HEK293 (cell line): ENCODE measurements around the gene SMYD1.

Source experiments
- CTCF ChIA-PET: fragments of 350-600 bp; formaldehyde crosslinking; extraction: SDS; loops from one replicate; lab custom pipeline; 2021; ENCODE audit warnings: antibody characterized with exemption; lab: Yijun Ruan, JAX
- POLR2A ChIA-PET: fragments of 300-600 bp; formaldehyde crosslinking; extraction: SDS; loops from one replicate; lab custom pipeline; 2020; ENCODE audit warnings: antibody characterized with exemption, inconsistent platforms; lab: Yijun Ruan, JAX
- H3K27ac ChIP-seq: fragments of 200-500 bp; sonication (Bioruptor generic); 2 replicates; pipeline ENCODE4 v1.5.1; 2014; ENCODE audit warnings: low read depth, low read length, control low read depth, inconsistent platforms; ENCODE audit errors: extremely low read depth
- H3K36me3 ChIP-seq, 2 experiments: fragments of 200-500 bp in 1 of 2; sonication (Bioruptor generic) in 1 of 2; 1 replicate in 1 of 2; 2 replicates in 1 of 2; pipeline ENCODE4 v1.5.1; 2014 to 2017; ENCODE audit warnings: inconsistent platforms in 2 of 2, low read length in 2 of 2; ENCODE audit not compliant: control insufficient read depth in 2 of 2, insufficient read depth in 1 of 2
- H3K4me1 ChIP-seq: fragments of 200-500 bp; sonication (Bioruptor generic); 2 replicates; pipeline ENCODE4 v1.5.1; 2014; ENCODE audit warnings: mild to moderate bottlenecking, low read length, inconsistent platforms; ENCODE audit not compliant: control insufficient read depth, insufficient read depth
- H3K4me3 ChIP-seq: 2 replicates; pipeline ENCODE4 v1.5.1; 2011; ENCODE audit warnings: low read depth, mild to moderate bottlenecking, control low read depth, low read length, moderate library complexity
- H3K9me3 ChIP-seq: fragments of 200-500 bp; sonication (Bioruptor generic); 2 replicates; pipeline ENCODE4 v1.5.1; 2014; ENCODE audit warnings: low read depth, low read length, inconsistent platforms; ENCODE audit not compliant: control insufficient read depth, insufficient read depth
- EGR2 ChIP-seq: fragments of 450-650 bp; formaldehyde crosslinking; IDR thresholded peaks from 2 replicates; pipeline ENCODE4 v1.5.1; 2016; ENCODE audit warnings: low read depth, missing biosample characterization, missing genetic modification characterization
- GLIS2 ChIP-seq: fragments of 450-650 bp; formaldehyde crosslinking; IDR thresholded peaks from 2 replicates; pipeline ENCODE4 v1.5.1; 2016; ENCODE audit warnings: missing biosample characterization, missing genetic modification characterization
- HIC1 ChIP-seq: fragments of 450-650 bp; formaldehyde crosslinking; IDR thresholded peaks from 2 replicates; pipeline ENCODE4 v1.5.1; 2016; ENCODE audit warnings: missing biosample characterization, missing genetic modification characterization
- HOXC10 ChIP-seq: sonication (generic); formaldehyde crosslinking; IDR thresholded peaks from 2 replicates; pipeline ENCODE4 v1.8.1; 2023; ENCODE audit warnings: mild to moderate bottlenecking, missing genetic modification reagents
- OSR2 ChIP-seq: fragments of 450-650 bp; formaldehyde crosslinking; IDR thresholded peaks from 2 replicates; pipeline ENCODE4 v1.5.1; 2016; ENCODE audit warnings: missing biosample characterization, missing genetic modification characterization
- PRDM1 ChIP-seq: fragments of 450-650 bp; formaldehyde crosslinking; IDR thresholded peaks from 2 replicates; pipeline ENCODE4; 2016; ENCODE audit warnings: missing biosample characterization, missing genetic modification characterization
- REPIN1 ChIP-seq: fragments of 450-650 bp; formaldehyde crosslinking; IDR thresholded peaks from 2 replicates; pipeline ENCODE4 v1.5.1; 2017; ENCODE audit warnings: missing biosample characterization, missing genetic modification characterization, low read depth
- SCRT1 ChIP-seq: fragments of 450-650 bp; formaldehyde crosslinking; IDR thresholded peaks from 2 replicates; pipeline ENCODE4 v1.5.1; 2016; ENCODE audit warnings: missing biosample characterization, missing genetic modification characterization, borderline replicate concordance
- SP3 ChIP-seq: fragments of 450-650 bp; formaldehyde crosslinking; IDR thresholded peaks from 2 replicates; pipeline ENCODE4 v1.5.1; 2016; ENCODE audit warnings: missing biosample characterization, missing genetic modification characterization
- TRIM28 ChIP-seq: IDR thresholded peaks from 2 replicates; pipeline ENCODE4 v1.6.1; 2011; ENCODE audit warnings: low read length, control low read depth, borderline replicate concordance
- ZBTB1 ChIP-seq: fragments of 450-650 bp; formaldehyde crosslinking; IDR thresholded peaks from 2 replicates; pipeline ENCODE4 v1.5.1; 2016; ENCODE audit warnings: missing biosample characterization, missing genetic modification characterization
- ZEB2 ChIP-seq: fragments of 450-650 bp; formaldehyde crosslinking; IDR thresholded peaks from 2 replicates; pipeline ENCODE4 v1.5.1; 2016; ENCODE audit warnings: missing biosample characterization, missing genetic modification characterization
- ZFHX2 ChIP-seq: fragments of 450-650 bp; formaldehyde crosslinking; conservative IDR thresholded peaks from 2 replicates; pipeline ENCODE4 v1.5.1; 2016; ENCODE audit warnings: missing biosample characterization, missing genetic modification characterization
- ZNF16 ChIP-seq: fragments of 450-650 bp; formaldehyde crosslinking; IDR thresholded peaks from 2 replicates; pipeline ENCODE4 v1.5.1; 2016; ENCODE audit warnings: low read depth, missing biosample characterization, missing genetic modification characterization
- ZNF174 ChIP-seq: fragments of 450-650 bp; formaldehyde crosslinking; IDR thresholded peaks from 2 replicates; pipeline ENCODE4 v1.5.0; 2017; ENCODE audit warnings: missing biosample characterization, mild to moderate bottlenecking, missing genetic modification characterization
- ZNF184 ChIP-seq: fragments of 450-650 bp; IDR thresholded peaks from 2 replicates; pipeline ENCODE4 v1.5.1; 2018; ENCODE audit warnings: missing biosample characterization, mild to moderate bottlenecking, missing genetic modification characterization
- ZNF24 ChIP-seq: fragments of 450-650 bp; formaldehyde crosslinking; IDR thresholded peaks from 2 replicates; pipeline ENCODE4 v1.5.1; 2016; ENCODE audit warnings: missing biosample characterization, missing genetic modification characterization
- ZNF350 ChIP-seq: fragments of 450-650 bp; formaldehyde crosslinking; IDR thresholded peaks from 2 replicates; pipeline ENCODE4 v1.5.0; 2017; ENCODE audit warnings: missing biosample characterization, mild to moderate bottlenecking, missing genetic modification characterization
- ZNF416 ChIP-seq: fragments of 450-650 bp; formaldehyde crosslinking; IDR thresholded peaks from 2 replicates; pipeline ENCODE4 v1.5.1; 2016; ENCODE audit warnings: missing biosample characterization, missing genetic modification characterization
- ZNF529 ChIP-seq: fragments of 450-650 bp; formaldehyde crosslinking; IDR thresholded peaks from 2 replicates; pipeline ENCODE4 v1.5.1; 2017; ENCODE audit warnings: missing genetic modification characterization, missing biosample characterization; ENCODE audit not compliant: insufficient replicate concordance
- ZNF544 ChIP-seq: fragments of 450-650 bp; formaldehyde crosslinking; IDR thresholded peaks from 2 replicates; pipeline ENCODE4 v1.5.0; 2017; ENCODE audit warnings: missing biosample characterization, missing genetic modification characterization
- ZNF639 ChIP-seq: fragments of 450-650 bp; formaldehyde crosslinking; IDR thresholded peaks from 2 replicates; pipeline ENCODE4 v1.5.1; 2016; ENCODE audit warnings: missing biosample characterization, missing genetic modification characterization
- ZNF658 ChIP-seq: fragments of 450-650 bp; formaldehyde crosslinking; IDR thresholded peaks from 2 replicates; pipeline ENCODE4; 2016; ENCODE audit warnings: missing biosample characterization, missing genetic modification characterization
- ZNF664 ChIP-seq: fragments of 450-650 bp; formaldehyde crosslinking; IDR thresholded peaks from 2 replicates; pipeline ENCODE4 v1.5.1; 2016; ENCODE audit warnings: missing biosample characterization, missing genetic modification characterization
- TF ChIP-seq, protein P1 (sequence below): fragments of 450-650 bp; IDR thresholded peaks from 2 replicates; pipeline ENCODE4 v1.5.1; 2018; ENCODE audit warnings: missing biosample characterization, missing genetic modification characterization
- TF ChIP-seq, protein P2 (sequence below): fragments of 450-650 bp; formaldehyde crosslinking; IDR thresholded peaks from 2 replicates; pipeline ENCODE4 v1.5.1; 2016; ENCODE audit warnings: missing biosample characterization, missing genetic modification characterization
- TF ChIP-seq, protein P3 (sequence below): fragments of 450-650 bp; formaldehyde crosslinking; IDR thresholded peaks from 2 replicates; pipeline ENCODE4 v1.5.1; 2016; ENCODE audit warnings: missing biosample characterization, missing genetic modification characterization
- TF ChIP-seq, protein P4 (sequence below): fragments of 450-650 bp; formaldehyde crosslinking; IDR thresholded peaks from 2 replicates; pipeline ENCODE4 v1.5.1; 2017; ENCODE audit warnings: missing biosample characterization, missing genetic modification characterization

The SMYD1 gene

GRCh38 chr2:88066543-88066942 lies 1.1 kb upstream of the SMYD1 start:
- no peak for TF ChIP-seq ZNF16 (tag by site-specific recombination)
- TF ChIP-seq ZNF24 (tag by site-specific recombination): no peak
- no peak for TF ChIP-seq GLIS2 (tag by site-specific recombination)
- no peak for TF ChIP-seq EGR2 (tag by site-specific recombination)
- TF ChIP-seq ZNF174: no peak
- no peak for TF ChIP-seq PRDM1
- no peak for TF ChIP-seq OSR2 (tag by site-specific recombination)
- no peak for TF ChIP-seq REPIN1 (tag by site-specific recombination)
- TF ChIP-seq SP3 (tag by site-specific recombination): no peak
- TF ChIP-seq, protein P1, sequence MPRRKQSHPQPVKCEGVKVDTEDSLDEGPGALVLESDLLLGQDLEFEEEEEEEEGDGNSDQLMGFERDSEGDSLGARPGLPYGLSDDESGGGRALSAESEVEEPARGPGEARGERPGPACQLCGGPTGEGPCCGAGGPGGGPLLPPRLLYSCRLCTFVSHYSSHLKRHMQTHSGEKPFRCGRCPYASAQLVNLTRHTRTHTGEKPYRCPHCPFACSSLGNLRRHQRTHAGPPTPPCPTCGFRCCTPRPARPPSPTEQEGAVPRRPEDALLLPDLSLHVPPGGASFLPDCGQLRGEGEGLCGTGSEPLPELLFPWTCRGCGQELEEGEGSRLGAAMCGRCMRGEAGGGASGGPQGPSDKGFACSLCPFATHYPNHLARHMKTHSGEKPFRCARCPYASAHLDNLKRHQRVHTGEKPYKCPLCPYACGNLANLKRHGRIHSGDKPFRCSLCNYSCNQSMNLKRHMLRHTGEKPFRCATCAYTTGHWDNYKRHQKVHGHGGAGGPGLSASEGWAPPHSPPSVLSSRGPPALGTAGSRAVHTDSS (tag by site-specific recombination): no peak
- no peak for TF ChIP-seq ZFHX2 (tag by site-specific recombination)
- TF ChIP-seq HOXC10 (CRISPR knock-in tag): no peak
- TF ChIP-seq TRIM28: no peak
- TF ChIP-seq ZBTB1 (tag by site-specific recombination): no peak
- no peak for TF ChIP-seq ZNF416 (tag by site-specific recombination)
- TF ChIP-seq ZNF529 (tag by site-specific recombination): no peak
- Histone ChIP-seq H3K9me3 (no peaks in the 10 kb centered on the region), H3K4me3 (no peak overlapping the region), H3K4me1 (no peaks in the 10 kb centered on the region), H3K36me3 (no peaks in the 10 kb centered on the region), H3K27ac (no peak overlapping the region)
- ChIA-PET CTCF (interaction anchor here (0.9 kb wide), 1 partner anchor 96 kb away, joined by 4 read pairs; no protein-coding TSS in a partner anchor), POLR2A (no interaction called here)

DNA sequence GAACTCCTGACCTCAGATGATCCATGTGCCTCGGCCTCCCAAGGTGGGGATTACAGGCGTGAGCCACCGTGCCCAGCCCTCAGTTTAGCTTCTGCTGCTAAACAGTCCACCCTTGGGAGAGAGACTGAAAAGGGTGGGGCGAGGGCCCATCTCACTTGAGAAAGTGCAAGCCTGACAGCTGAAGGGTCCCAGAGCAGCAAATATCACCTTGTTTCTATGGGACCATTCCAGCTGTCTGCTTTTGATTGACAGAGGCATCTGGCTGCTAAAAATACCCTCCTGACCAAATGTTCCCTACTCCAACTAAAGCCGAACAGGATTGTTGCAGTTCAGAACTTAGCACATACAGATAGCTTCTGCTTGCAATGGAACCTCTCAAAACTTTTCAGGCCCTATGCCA lies 436 bp upstream of the SMYD1 start:
- Histone ChIP-seq H3K4me1 (no peaks in the 10 kb centered on the region), H3K4me3 (no peak overlapping the region), H3K36me3 (no peaks in the 10 kb centered on the region), H3K9me3 (no peaks in the 10 kb centered on the region), H3K27ac (no peak overlapping the region)
- CTCF ChIA-PET: no interaction called here
- POLR2A ChIA-PET: no interaction called here
- TF ChIP-seq ZNF639 (tag by site-specific recombination): no peak
- TF ChIP-seq ZNF658 (tag by site-specific recombination): no peak
- no peak for TF ChIP-seq ZNF184 (tag by site-specific recombination)
- no peak for TF ChIP-seq HIC1 (tag by site-specific recombination)
- TF ChIP-seq, protein P2, sequence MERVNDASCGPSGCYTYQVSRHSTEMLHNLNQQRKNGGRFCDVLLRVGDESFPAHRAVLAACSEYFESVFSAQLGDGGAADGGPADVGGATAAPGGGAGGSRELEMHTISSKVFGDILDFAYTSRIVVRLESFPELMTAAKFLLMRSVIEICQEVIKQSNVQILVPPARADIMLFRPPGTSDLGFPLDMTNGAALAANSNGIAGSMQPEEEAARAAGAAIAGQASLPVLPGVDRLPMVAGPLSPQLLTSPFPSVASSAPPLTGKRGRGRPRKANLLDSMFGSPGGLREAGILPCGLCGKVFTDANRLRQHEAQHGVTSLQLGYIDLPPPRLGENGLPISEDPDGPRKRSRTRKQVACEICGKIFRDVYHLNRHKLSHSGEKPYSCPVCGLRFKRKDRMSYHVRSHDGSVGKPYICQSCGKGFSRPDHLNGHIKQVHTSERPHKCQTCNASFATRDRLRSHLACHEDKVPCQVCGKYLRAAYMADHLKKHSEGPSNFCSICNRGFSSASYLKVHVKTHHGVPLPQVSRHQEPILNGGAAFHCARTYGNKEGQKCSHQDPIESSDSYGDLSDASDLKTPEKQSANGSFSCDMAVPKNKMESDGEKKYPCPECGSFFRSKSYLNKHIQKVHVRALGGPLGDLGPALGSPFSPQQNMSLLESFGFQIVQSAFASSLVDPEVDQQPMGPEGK (tag by site-specific recombination): no peak
- TF ChIP-seq ZNF350 (tag by site-specific recombination): no peak
- TF ChIP-seq SCRT1 (tag by site-specific recombination): no peak
- no peak for TF ChIP-seq PRDM1
- TF ChIP-seq, protein P3, sequence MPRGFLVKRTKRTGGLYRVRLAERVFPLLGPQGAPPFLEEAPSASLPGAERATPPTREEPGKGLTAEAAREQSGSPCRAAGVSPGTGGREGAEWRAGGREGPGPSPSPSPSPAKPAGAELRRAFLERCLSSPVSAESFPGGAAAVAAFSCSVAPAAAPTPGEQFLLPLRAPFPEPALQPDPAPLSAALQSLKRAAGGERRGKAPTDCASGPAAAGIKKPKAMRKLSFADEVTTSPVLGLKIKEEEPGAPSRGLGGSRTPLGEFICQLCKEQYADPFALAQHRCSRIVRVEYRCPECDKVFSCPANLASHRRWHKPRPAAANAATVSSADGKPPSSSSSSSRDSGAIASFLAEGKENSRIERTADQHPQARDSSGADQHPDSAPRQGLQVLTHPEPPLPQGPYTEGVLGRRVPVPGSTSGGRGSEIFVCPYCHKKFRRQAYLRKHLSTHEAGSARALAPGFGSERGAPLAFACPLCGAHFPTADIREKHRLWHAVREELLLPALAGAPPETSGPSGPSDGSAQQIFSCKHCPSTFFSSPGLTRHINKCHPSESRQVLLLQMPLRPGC (tag by site-specific recombination): no peak
- TF ChIP-seq, protein P4, sequence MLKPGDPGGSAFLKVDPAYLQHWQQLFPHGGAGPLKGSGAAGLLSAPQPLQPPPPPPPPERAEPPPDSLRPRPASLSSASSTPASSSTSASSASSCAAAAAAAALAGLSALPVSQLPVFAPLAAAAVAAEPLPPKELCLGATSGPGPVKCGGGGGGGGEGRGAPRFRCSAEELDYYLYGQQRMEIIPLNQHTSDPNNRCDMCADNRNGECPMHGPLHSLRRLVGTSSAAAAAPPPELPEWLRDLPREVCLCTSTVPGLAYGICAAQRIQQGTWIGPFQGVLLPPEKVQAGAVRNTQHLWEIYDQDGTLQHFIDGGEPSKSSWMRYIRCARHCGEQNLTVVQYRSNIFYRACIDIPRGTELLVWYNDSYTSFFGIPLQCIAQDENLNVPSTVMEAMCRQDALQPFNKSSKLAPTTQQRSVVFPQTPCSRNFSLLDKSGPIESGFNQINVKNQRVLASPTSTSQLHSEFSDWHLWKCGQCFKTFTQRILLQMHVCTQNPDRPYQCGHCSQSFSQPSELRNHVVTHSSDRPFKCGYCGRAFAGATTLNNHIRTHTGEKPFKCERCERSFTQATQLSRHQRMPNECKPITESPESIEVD (tag by site-specific recombination): no peak
- TF ChIP-seq ZNF664 (tag by site-specific recombination): no peak
- no peak for TF ChIP-seq ZNF544 (tag by site-specific recombination)
- no peak for TF ChIP-seq ZEB2 (tag by site-specific recombination)
